ENCODE data around the gene KIF26A. TPM values are rescaled to one million over a fixed set of nuclear protein-coding genes. Genes with fewer than 3 reads are reported as not detected.

Gene KIF26A
- total and polyA plus RNA-seq, 7 donors: 0.99 to 3.2 (median 1.8) TPM

GRCh38 chr14:104102282-104102914, 36.0 kb upstream of the KIF26A start:
- H3K9me3 ChIP-seq: no peaks in the 10 kb centered on the region
- H3K36me3 ChIP-seq (ENCODE audit: insufficient read depth in 1 of 2, low read depth in 1 of 2): no peaks in the 10 kb centered on the region
- no peak overlapping the region for H3K4me3 ChIP-seq
- H3K27me3 ChIP-seq (ENCODE audit: insufficient read depth in 3 of 3, low read length in 2 of 3): peaks cover 0 to 3% (median 0%) of the 10 kb centered on the region in 3 donors
- TF ChIP-seq CTCF (IDR thresholded peaks at IDR 0.05): no peak
- H3K4me1 ChIP-seq: no peaks in the 10 kb centered on the region
- no peak for ATAC-seq
- no peak overlapping the region for H3K27ac ChIP-seq
- WGBS, 3 donors: 79 to 91% (median 81%) methylated on average over 16 of the region's 16 CpGs
- intact Hi-C loops (cut with DNase I): no loop called here
- peak; percentile 4 to 35 for DNase-seq

GRCh38 chr14:104103061-104103445, 35.3 kb upstream of the KIF26A start:
- H3K4me1 ChIP-seq: no peaks in the 10 kb centered on the region
- no peak for TF ChIP-seq CTCF (IDR thresholded peaks at IDR 0.05)
- ATAC-seq (no peak), DNase-seq (peak in 1 of 2 donors; percentile 7)
- 79 to 84% (median 80%) methylated on average over 21 to 26 of the region's 26 CpGs for WGBS, 3 donors
- no peak overlapping the region for H3K27ac ChIP-seq
- H3K4me3 ChIP-seq: no peak overlapping the region
- no peaks in the 10 kb centered on the region for H3K36me3 ChIP-seq (ENCODE audit: insufficient read depth in 1 of 2, low read depth in 1 of 2)
- no peaks in the 10 kb centered on the region for H3K9me3 ChIP-seq
- peaks cover 0 to 3% (median 0%) of the 10 kb centered on the region in 3 donors for H3K27me3 ChIP-seq (ENCODE audit: insufficient read depth in 3 of 3, low read length in 2 of 3)
- intact Hi-C loops (cut with DNase I): no loop called here

GRCh38 chr14:104103446-104104075, 34.8 kb upstream of the KIF26A start:
- intact Hi-C loops (cut with DNase I): no loop called here
- no peaks in the 10 kb centered on the region for H3K9me3 ChIP-seq
- H3K4me3 ChIP-seq: no peak overlapping the region
- ATAC-seq: no peak
- peak; percentile 8 to 49 for DNase-seq
- H3K27ac ChIP-seq: no peak overlapping the region
- H3K36me3 ChIP-seq (ENCODE audit: insufficient read depth in 1 of 2, low read depth in 1 of 2): no peaks in the 10 kb centered on the region
- H3K4me1 ChIP-seq: no peaks in the 10 kb centered on the region
- TF ChIP-seq CTCF (IDR thresholded peaks at IDR 0.05): no peak
- 52 to 69% (median 61%) methylated on average over 21 to 23 of the region's 23 CpGs for WGBS, 3 donors
- H3K27me3 ChIP-seq (ENCODE audit: insufficient read depth in 3 of 3, low read length in 2 of 3): peaks cover 0 to 3% (median 0%) of the 10 kb centered on the region in 3 donors

GRCh38 chr14:104104076-104104901, 34.1 kb upstream of the KIF26A start:
- intact Hi-C loops (cut with DNase I): no loop called here
- Histone ChIP-seq H3K27me3 (ENCODE audit: insufficient read depth in 3 of 3, low read length in 2 of 3) (peaks cover 0 to 3% (median 0%) of the 10 kb centered on the region in 3 donors), H3K36me3 (ENCODE audit: insufficient read depth in 1 of 2, low read depth in 1 of 2) (no peaks in the 10 kb centered on the region), H3K9me3 (no peaks in the 10 kb centered on the region), H3K4me3 (no peak overlapping the region), H3K4me1 (no peaks in the 10 kb centered on the region), H3K27ac (no peak overlapping the region)
- DNase-seq (peak; percentile 9 to 34), ATAC-seq (no peak)
- WGBS, 3 donors: 72 to 78% (median 73%) methylated on average over 28 to 35 of the region's 35 CpGs
- no peak for TF ChIP-seq CTCF (IDR thresholded peaks at IDR 0.05)

All from psoas muscle (tissue), 8 donors.